Measurements from ENCODE around the gene SULT1C4. TPM values are rescaled to one million over a fixed set of nuclear protein-coding genes. Genes with fewer than 3 reads are reported as not detected.
A peak's percentile ranks its signal among the peaks of the same experiment; 100 is the strongest.

SULT1C4 gene
- total and polyA plus RNA-seq, 3 donors from 2014 or later = 0.63 to 3.5 (median 1.1) TPM

GRCh38 chr2:108377401-108377800 lies 353 bp upstream of the SULT1C4 start:
- intact Hi-C loops (cut with DNase I; ENCODE audit: low total_unique reads) = no loop called here
- Histone ChIP-seq H3K4me1 (no peaks in the 10 kb centered on the region), H3K4me3 (peak overlapping the region; percentile 29 to 40), H3K27ac (peak overlapping the region; percentile 26 to 77), H3K27me3 (no peaks in the 10 kb centered on the region), H3K36me3 (ENCODE audit: low read depth, missing control alignments) (no peaks in the 10 kb centered on the region), H3K9me3 (no peaks in the 10 kb centered on the region)
- no peak for TF ChIP-seq POLR2A (IDR thresholded peaks at IDR 0.05)
- no peak for TF ChIP-seq CTCF (IDR thresholded peaks at IDR 0.05)
- DNase-seq = no peak
- WGBS, 2 donors = 17 to 45% methylated on average over 1 of the region's 1 CpG

- 49 to 68% methylated on average over 2 of the region's 2 CpGs for WGBS, 2 donors
- no peak for TF ChIP-seq CTCF (IDR thresholded peaks at IDR 0.05)
- TF ChIP-seq POLR2A (IDR thresholded peaks at IDR 0.05) = no peak
- no peaks in the 10 kb centered on the region for H3K4me1 ChIP-seq
- H3K36me3 ChIP-seq (ENCODE audit: low read depth, missing control alignments) = no peaks in the 10 kb centered on the region
- H3K27ac ChIP-seq = no peak overlapping the region
- no peak overlapping the region for H3K4me3 ChIP-seq
- no peaks in the 10 kb centered on the region for H3K9me3 ChIP-seq
- DNase-seq = no peak
- no peaks in the 10 kb centered on the region for H3K27me3 ChIP-seq
- intact Hi-C loops (cut with DNase I; ENCODE audit: low total_unique reads) = no loop called here
Observed at GRCh38 chr2:108378851-108379250, 1.1 kb downstream of the SULT1C4 start.

- Histone ChIP-seq H3K27ac (no peak overlapping the region), H3K4me1 (no peaks in the 10 kb centered on the region), H3K4me3 (no peak overlapping the region), H3K27me3 (no peaks in the 10 kb centered on the region), H3K36me3 (ENCODE audit: low read depth, missing control alignments) (no peaks in the 10 kb centered on the region), H3K9me3 (no peaks in the 10 kb centered on the region)
- intact Hi-C loops (cut with DNase I; ENCODE audit: low total_unique reads) = no loop called here
- no peak for DNase-seq
- 84 to 92% methylated on average over 4 of the region's 4 CpGs for WGBS, 2 donors
- no peak for TF ChIP-seq POLR2A (IDR thresholded peaks at IDR 0.05)
- TF ChIP-seq CTCF (IDR thresholded peaks at IDR 0.05) = no peak
Observed at GRCh38 chr2:108382196-108382595, 4.4 kb downstream of the SULT1C4 start.

- Histone ChIP-seq H3K27me3 (no peaks in the 10 kb centered on the region), H3K4me3 (no peak overlapping the region), H3K36me3 (ENCODE audit: low read depth, missing control alignments) (no peaks in the 10 kb centered on the region), H3K9me3 (no peaks in the 10 kb centered on the region), H3K4me1 (no peaks in the 10 kb centered on the region), H3K27ac (no peak overlapping the region)
- TF ChIP-seq POLR2A (IDR thresholded peaks at IDR 0.05) (no peak), CTCF (IDR thresholded peaks at IDR 0.05) (no peak)
- DNase-seq = no peak
- intact Hi-C loops (cut with DNase I; ENCODE audit: low total_unique reads) = no loop called here
- WGBS, 2 donors = 80% methylated on average over 4 of the region's 4 CpGs
Observed at GRCh38 chr2:108383146-108383830, 5.5 kb downstream of the SULT1C4 start.
